Measurements from ENCODE around the gene DCDC1. TPM values are rescaled to one million over a fixed set of nuclear protein-coding genes. Genes with fewer than 3 reads are reported as not detected.

DCDC1 gene
- total and polyA plus RNA-seq, 12 donors: 0.01 to 0.18 (median 0.09) TPM; not detected in 9

GRCh38 chr11:31092638-31093037, 276.9 kb downstream of the DCDC1 start:
- intact Hi-C loops (cut with DNase I): no loop called here
- ATAC-seq (no peak), DNase-seq (no peak)
- Histone ChIP-seq H3K27ac (no peak overlapping the region), H3K36me3 (no peaks in the 10 kb centered on the region), H3K9me3 (peaks cover 0 to 22% (median 4%) of the 10 kb centered on the region in 11 donors), H3K27me3 (no peaks in the 10 kb centered on the region), H3K4me1 (no peaks in the 10 kb centered on the region), H3K4me3 (no peak overlapping the region)
- no peak for TF ChIP-seq CTCF (IDR thresholded peaks at IDR 0.05)

GRCh38 chr11:31089117-31089516, 280.4 kb downstream of the DCDC1 start:
- ATAC-seq (no peak), DNase-seq (no peak)
- TF ChIP-seq CTCF (IDR thresholded peaks at IDR 0.05): no peak
- intact Hi-C loops (cut with DNase I): no loop called here
- peaks cover 0 to 22% (median 4%) of the 10 kb centered on the region in 11 donors for H3K9me3 ChIP-seq
- no peaks in the 10 kb centered on the region for H3K4me1 ChIP-seq
- H3K27ac ChIP-seq: no peak overlapping the region
- no peak overlapping the region for H3K4me3 ChIP-seq
- no peaks in the 10 kb centered on the region for H3K36me3 ChIP-seq
- 83 to 97% methylated on average over 2 of the region's 2 CpGs for WGBS, 2 donors
- no peaks in the 10 kb centered on the region for H3K27me3 ChIP-seq

GRCh38 chr11:31069447-31070205, 299.9 kb downstream of the DCDC1 start:
- Histone ChIP-seq H3K27me3 (no peaks in the 10 kb centered on the region), H3K9me3 (peaks cover 0 to 4% (median 0%) of the 10 kb centered on the region in 11 donors), H3K4me3 (no peak overlapping the region), H3K27ac (no peak overlapping the region), H3K36me3 (no peaks in the 10 kb centered on the region), H3K4me1 (no peaks in the 10 kb centered on the region)
- ATAC-seq (no peak), DNase-seq (no peak)
- TF ChIP-seq CTCF (IDR thresholded peaks at IDR 0.05): no peak
- intact Hi-C loops (cut with DNase I): no loop called here
- WGBS, 2 donors: 69 to 76% methylated on average over 1 of the region's 1 CpG

- H3K9me3 ChIP-seq: no peaks in the 10 kb centered on the region
- WGBS, 2 donors: 51 to 71% methylated on average over 2 of the region's 2 CpGs
- H3K4me1 ChIP-seq: no peaks in the 10 kb centered on the region
- no peak for TF ChIP-seq CTCF (IDR thresholded peaks at IDR 0.05)
- ATAC-seq (no peak), DNase-seq (no peak)
- no peak overlapping the region for H3K27ac ChIP-seq
- intact Hi-C loops (cut with DNase I): no loop called here
- no peaks in the 10 kb centered on the region for H3K27me3 ChIP-seq
- no peaks in the 10 kb centered on the region for H3K36me3 ChIP-seq
- no peak overlapping the region for H3K4me3 ChIP-seq
Measured at GRCh38 chr11:31060880-31061279, 308.7 kb downstream of the DCDC1 start.

Data from heart right ventricle (tissue), 16 donors.